Fibroblast of lung (primary cell): ENCODE data around the gene RBBP4. TPM values are rescaled to one million over a fixed set of nuclear protein-coding genes. Genes with fewer than 3 reads are reported as not detected.
"Not testable (repeated sequence)": the region's sequence is repeated elsewhere in the genome, so short reads cannot be mapped to it uniquely, and the experiment has no call there.

Experiments used
- DNase-seq, 2 donors: peaks; one replicate each; pipeline versions ENCODE4 v3.0.0 to v3.0.0-alpha.2; 2010; ENCODE audit warnings: low read depth in 2 of 2
- H2AFZ ChIP-seq: 2 replicates; pipeline ENCODE4 v1.5.1; 2012; ENCODE audit warnings: low read length, control low read depth, inconsistent platforms
- H3K27ac ChIP-seq: 2 replicates; pipeline ENCODE4 v1.5.1; 2011; ENCODE audit warnings: low read length, control low read depth; ENCODE audit not compliant: insufficient read depth
- H3K27me3 ChIP-seq: 2 replicates; pipeline ENCODE4 v1.5.1; 2011; ENCODE audit warnings: mild to moderate bottlenecking, low read length; ENCODE audit not compliant: control insufficient read depth, insufficient read depth
- H3K36me3 ChIP-seq: 2 replicates; pipeline ENCODE4 v1.5.1; 2011; ENCODE audit warnings: low read length; ENCODE audit not compliant: control insufficient read depth, insufficient read depth
- H3K4me1 ChIP-seq: 2 replicates; pipeline ENCODE4 v1.5.1; 2011; ENCODE audit warnings: low read length; ENCODE audit not compliant: control insufficient read depth, insufficient read depth; ENCODE audit errors: extremely low read depth
- H3K4me2 ChIP-seq: 2 replicates; pipeline ENCODE4 v1.5.1; 2011; ENCODE audit warnings: low read length, control low read depth; ENCODE audit not compliant: insufficient read depth; ENCODE audit errors: extremely low read depth
- H3K4me3 ChIP-seq, 4 experiments: fragments of 200-600 bp in 1 of 4; sonication (generic) in 1 of 4; replicated peaks in 1 of 4; 2 replicates each; pipeline ENCODE4 v1.5.1; 2011 to 2016; ENCODE audit warnings: low read length in 4 of 4, low read depth in 3 of 4, mild to moderate bottlenecking in 3 of 4, control low read depth in 2 of 4, inconsistent platforms in 1 of 4, mixed read lengths in 1 of 4; ENCODE audit not compliant: insufficient read depth in 1 of 4; ENCODE audit errors: control extremely low read depth in 1 of 4
- H3K79me2 ChIP-seq: 2 replicates; pipeline ENCODE4 v1.5.1; 2012; ENCODE audit warnings: mild to moderate bottlenecking, low read length, inconsistent platforms; ENCODE audit not compliant: control insufficient read depth, insufficient read depth
- H3K9ac ChIP-seq: 2 replicates; pipeline ENCODE4 v1.5.1; 2011; ENCODE audit warnings: mild to moderate bottlenecking, low read length, control low read depth; ENCODE audit not compliant: insufficient read depth
- H3K9me3 ChIP-seq: 2 replicates; pipeline ENCODE4 v1.5.1; 2012; ENCODE audit warnings: low read depth, low read length; ENCODE audit not compliant: control insufficient read depth, insufficient read depth
- H4K20me1 ChIP-seq: 2 replicates; pipeline ENCODE4 v1.5.1; 2011; ENCODE audit warnings: low read length; ENCODE audit not compliant: control insufficient read depth, insufficient read depth; ENCODE audit errors: extremely low read depth
- CTCF ChIP-seq, 2 donors: IDR thresholded peaks in 1 of 2; conservative IDR thresholded peaks in 1 of 2; 1 replicate in 1 of 2; 2 replicates in 1 of 2; pipeline ENCODE4 v1.5.1; 2011 to 2012; ENCODE audit warnings: low read length in 2 of 2, control low read depth in 1 of 2, inconsistent platforms in 1 of 2, low read depth in 1 of 2, mild to moderate bottlenecking in 1 of 2
- EZH2 ChIP-seq: IDR thresholded peaks from 2 replicates; pipeline ENCODE4 v1.5.1; 2012; ENCODE audit warnings: low read length, control low read depth, mild to moderate bottlenecking; ENCODE audit errors: missing control alignments
- polyA plus RNA-seq, 2 donors: library from polyadenylated mRNA; depleted of rRNA in 1 of 2; stranded (reverse) in 1 of 2; unstranded in 1 of 2; fragments of >200 nt; gene quantifications; 2 replicates each; pipeline ENCODE4 v1.2.1, GENCODE V29; 2011 to 2012; ENCODE audit warnings: missing spikeins in 1 of 2
- total RNA-seq: library from RNA; depleted of rRNA; stranded (reverse); fragments of >200 nt; gene quantifications from 2 replicates; pipeline ENCODE4 v1.2.1, GENCODE V29; 2014

RBBP4 gene
- total and polyA plus RNA-seq, 2 donors (not counting 1 experiment from before 2014, with no cell fraction given): 92.5 to 169 TPM

- Histone ChIP-seq H3K4me2 (no peak overlapping the region), H3K9me3 (no peaks in the 10 kb centered on the region), H3K4me3 (no peak overlapping the region), H3K27me3 (no peaks in the 10 kb centered on the region), H3K9ac (no peak overlapping the region), H3K27ac (no peak overlapping the region), H3K36me3 (no peaks in the 10 kb centered on the region), H3K79me2 (no peaks in the 10 kb centered on the region), H2AFZ (no peak overlapping the region), H4K20me1 (no peaks in the 10 kb centered on the region), H3K4me1 (peaks cover 4% of the 10 kb centered on the region)
- no peak for TF ChIP-seq EZH2
- TF ChIP-seq CTCF (conservative IDR thresholded peaks at IDR 0.05 in 1 of 2, IDR thresholded peaks at IDR 0.05 in 1 of 2; ENCODE audit: low read depth in 1 of 2, low read length in 2 of 2): no peak
- no peak for DNase-seq
These were observed 58.1 kb downstream of the RBBP4 start for GRCh38 chr1:32709075-32709474.

GRCh38 chr1:32709476-32709875 lies 58.5 kb downstream of the RBBP4 start:
- no peaks in the 10 kb centered on the region for H4K20me1 ChIP-seq
- TF ChIP-seq CTCF (conservative IDR thresholded peaks at IDR 0.05 in 1 of 2, IDR thresholded peaks at IDR 0.05 in 1 of 2; ENCODE audit: low read depth in 1 of 2, low read length in 2 of 2): no peak
- no peak for TF ChIP-seq EZH2

GRCh38 chr1:32711221-32711620 lies 60.2 kb downstream of the RBBP4 start:
- not testable (repeated sequence) for H3K4me3 ChIP-seq, H3K36me3 ChIP-seq, H3K27ac ChIP-seq, H3K4me1 ChIP-seq, H3K79me2 ChIP-seq, H3K9ac ChIP-seq, H3K4me2 ChIP-seq, DNase-seq, H2AFZ ChIP-seq, H4K20me1 ChIP-seq, H3K9me3 ChIP-seq, H3K27me3 ChIP-seq

More at GRCh38 chr1:32709476-32709875, 58.5 kb downstream of the RBBP4 start:
- no peaks in the 10 kb centered on the region for H3K9me3 ChIP-seq
- DNase-seq: no peak
- H3K36me3 ChIP-seq: no peaks in the 10 kb centered on the region
- H3K79me2 ChIP-seq: no peaks in the 10 kb centered on the region
- no peak overlapping the region for H3K4me3 ChIP-seq
- H3K27ac ChIP-seq: no peak overlapping the region
- peaks cover under 1% of the 10 kb centered on the region for H3K4me1 ChIP-seq
- no peaks in the 10 kb centered on the region for H3K27me3 ChIP-seq
- no peak overlapping the region for H2AFZ ChIP-seq
- no peak overlapping the region for H3K9ac ChIP-seq
- H3K4me2 ChIP-seq: no peak overlapping the region
